Progenitor cell of endocrine pancreas (in vitro differentiated cells): Measurements from ENCODE around the gene RGS9BP. TPM values are rescaled to one million over a fixed set of nuclear protein-coding genes. Genes with fewer than 3 reads are reported as not detected.
"Not testable (repeated sequence)": the region's sequence is repeated elsewhere in the genome, so short reads cannot be mapped to it uniquely, and the experiment has no call there.

Experiments
- DNase-seq: peaks from one replicate; pipeline ENCODE4 v3.0.0; 2021; ENCODE audit warnings: low spot score; ENCODE audit not compliant: unreplicated experiment
- H3K27ac Mint-ChIP-seq: 2 replicates; pipeline ENCODE4 v1.8.0; 2021; ENCODE audit warnings: mild to moderate bottlenecking, moderate library complexity, mixed read lengths
- H3K27me3 Mint-ChIP-seq: 2 replicates; pipeline ENCODE4 v1.8.0; 2021; ENCODE audit warnings: mixed read lengths
- H3K36me3 Mint-ChIP-seq: 2 replicates; pipeline ENCODE4 v1.8.0; 2022; ENCODE audit warnings: mixed read lengths; ENCODE audit not compliant: insufficient read depth
- H3K4me1 Mint-ChIP-seq: 2 replicates; pipeline ENCODE4 v1.8.0; 2021; ENCODE audit warnings: low read depth, mixed read lengths
- H3K4me3 Mint-ChIP-seq: 2 replicates; pipeline ENCODE4 v1.8.0; 2021; ENCODE audit warnings: low read depth, mild to moderate bottlenecking, moderate library complexity, mixed read lengths
- H3K9me3 Mint-ChIP-seq: 2 replicates; pipeline ENCODE4 v1.8.0; 2021; ENCODE audit warnings: low read depth, mixed read lengths
- total RNA-seq: library from RNA; stranded (reverse); gene quantifications from 2 replicates; pipeline ENCODE4 v1.2.1, GENCODE V29; 2021
- TF ChIP-seq, protein P1 (sequence below): fragments of 200-600 bp; sonication (generic); IDR thresholded peaks from one replicate; pipeline ENCODE4 v1.5.0; 2021; ENCODE audit warnings: antibody characterized with exemption, mild to moderate bottlenecking; ENCODE audit not compliant: unreplicated experiment

The RGS9BP gene
- total RNA-seq, 1 donor from 2014 or later: 0.10 TPM

DNA sequence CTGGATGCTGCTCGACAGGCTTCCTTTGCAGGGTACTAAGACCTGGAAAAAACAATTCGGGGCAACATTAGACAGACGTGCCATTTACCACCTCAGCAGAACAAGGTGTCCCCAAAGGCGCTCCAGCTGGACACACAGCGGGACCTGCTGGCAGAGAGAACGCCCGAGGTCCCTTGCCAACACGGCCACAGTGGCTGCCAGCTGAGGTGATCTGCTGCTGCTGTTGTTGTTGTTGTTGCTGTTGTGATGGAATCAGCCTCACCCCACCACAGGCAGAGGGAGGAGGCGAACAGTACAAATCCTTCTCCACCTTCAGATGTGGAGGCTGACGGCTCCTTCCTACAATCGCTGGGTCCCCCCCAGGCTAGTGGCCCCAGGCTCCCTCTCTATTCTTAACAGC lies 25.9 kb upstream of the RGS9BP start:
- H3K4me3 Mint-ChIP-seq: no peak overlapping the region
- no peaks in the 10 kb centered on the region for H3K27me3 Mint-ChIP-seq
- no peaks in the 10 kb centered on the region for H3K9me3 Mint-ChIP-seq
- H3K36me3 Mint-ChIP-seq: peaks cover 14% of the 10 kb centered on the region
- H3K4me1 Mint-ChIP-seq: peaks cover 4% of the 10 kb centered on the region
- H3K27ac Mint-ChIP-seq: no peak overlapping the region
- TF ChIP-seq, protein P1, sequence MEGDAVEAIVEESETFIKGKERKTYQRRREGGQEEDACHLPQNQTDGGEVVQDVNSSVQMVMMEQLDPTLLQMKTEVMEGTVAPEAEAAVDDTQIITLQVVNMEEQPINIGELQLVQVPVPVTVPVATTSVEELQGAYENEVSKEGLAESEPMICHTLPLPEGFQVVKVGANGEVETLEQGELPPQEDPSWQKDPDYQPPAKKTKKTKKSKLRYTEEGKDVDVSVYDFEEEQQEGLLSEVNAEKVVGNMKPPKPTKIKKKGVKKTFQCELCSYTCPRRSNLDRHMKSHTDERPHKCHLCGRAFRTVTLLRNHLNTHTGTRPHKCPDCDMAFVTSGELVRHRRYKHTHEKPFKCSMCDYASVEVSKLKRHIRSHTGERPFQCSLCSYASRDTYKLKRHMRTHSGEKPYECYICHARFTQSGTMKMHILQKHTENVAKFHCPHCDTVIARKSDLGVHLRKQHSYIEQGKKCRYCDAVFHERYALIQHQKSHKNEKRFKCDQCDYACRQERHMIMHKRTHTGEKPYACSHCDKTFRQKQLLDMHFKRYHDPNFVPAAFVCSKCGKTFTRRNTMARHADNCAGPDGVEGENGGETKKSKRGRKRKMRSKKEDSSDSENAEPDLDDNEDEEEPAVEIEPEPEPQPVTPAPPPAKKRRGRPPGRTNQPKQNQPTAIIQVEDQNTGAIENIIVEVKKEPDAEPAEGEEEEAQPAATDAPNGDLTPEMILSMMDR: no peak
- DNase-seq: no peak

DNA sequence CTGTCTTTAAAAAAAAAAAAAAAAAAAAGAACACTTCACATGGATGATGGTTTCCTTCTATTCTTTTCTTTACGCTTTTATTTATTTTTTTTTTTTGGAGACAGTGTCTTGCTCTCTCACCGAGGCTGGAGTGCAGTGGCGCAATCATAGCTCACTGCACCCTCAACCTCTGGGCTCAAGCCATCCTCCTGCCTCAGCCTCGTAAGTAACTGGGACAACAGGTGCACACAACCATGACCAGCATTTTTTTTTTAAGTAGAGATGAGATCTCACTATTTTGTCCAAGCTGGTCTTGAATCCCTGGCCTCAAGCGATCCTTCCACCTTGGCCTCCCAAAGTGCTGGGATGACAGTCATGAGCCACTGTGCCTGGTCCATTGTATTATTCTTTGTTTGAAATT lies 25.0 kb upstream of the RGS9BP start:
- TF ChIP-seq, protein P1: no peak
- Mint-ChIP-seq H3K27ac (no peak overlapping the region), H3K36me3 (peaks cover 15% of the 10 kb centered on the region), H3K27me3 (no peaks in the 10 kb centered on the region), H3K9me3 (no peaks in the 10 kb centered on the region), H3K4me3 (no peak overlapping the region), H3K4me1 (peaks cover 4% of the 10 kb centered on the region)
- DNase-seq: no peak

DNA sequence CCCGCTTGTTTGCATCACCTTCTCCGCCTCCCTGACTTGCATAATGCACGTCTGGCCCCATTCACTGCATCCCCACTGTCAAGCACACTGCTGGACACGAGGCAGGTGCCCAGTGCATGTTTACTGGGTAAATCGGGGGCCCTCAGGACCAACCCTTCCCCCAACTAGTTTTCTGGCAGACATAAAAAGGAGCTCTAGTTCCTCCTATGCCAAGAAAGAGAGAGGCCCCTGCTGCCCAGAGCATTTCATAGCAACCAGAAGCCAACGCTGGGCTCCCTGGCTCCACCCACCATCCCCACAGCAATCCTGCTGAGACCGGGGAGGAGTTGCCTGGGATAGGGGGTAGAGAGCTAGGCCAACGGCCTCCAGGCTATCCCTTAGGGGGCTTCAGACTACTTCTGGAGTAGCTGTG lies 23.9 kb upstream of the RGS9BP start:
- Mint-ChIP-seq H3K27ac (peak overlapping the region; percentile 33), H3K4me3 (no peak overlapping the region), H3K36me3 (peaks cover 15% of the 10 kb centered on the region)

DNA sequence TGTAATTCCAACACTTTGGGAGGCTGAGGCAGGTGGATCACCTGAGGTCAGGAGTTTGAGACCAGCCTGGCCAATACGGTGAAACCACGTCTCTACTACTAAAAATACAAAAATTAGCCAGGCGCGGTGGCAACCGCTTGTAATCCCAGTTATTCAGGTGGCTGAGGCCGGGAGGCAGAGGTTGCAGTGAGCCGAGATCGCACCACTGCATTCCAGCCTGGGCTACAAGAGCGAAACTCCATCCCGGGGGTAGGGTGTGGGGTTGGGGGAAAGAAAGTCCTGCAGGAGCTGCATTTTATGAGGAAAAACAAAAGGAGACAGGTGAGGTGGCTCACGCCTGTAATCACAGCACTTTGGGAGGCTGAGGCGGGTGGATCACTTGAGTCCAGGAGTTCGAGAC lies 23.3 kb upstream of the RGS9BP start:
- H3K4me3 Mint-ChIP-seq, H3K27ac Mint-ChIP-seq: not testable (repeated sequence)

More for the DNA sequence above, 23.9 kb upstream of the RGS9BP start:
- Mint-ChIP-seq H3K4me1 (peaks cover 4% of the 10 kb centered on the region), H3K9me3 (no peaks in the 10 kb centered on the region), H3K27me3 (no peaks in the 10 kb centered on the region)
- TF ChIP-seq, protein P1: no peak
- no peak for DNase-seq

DNA sequence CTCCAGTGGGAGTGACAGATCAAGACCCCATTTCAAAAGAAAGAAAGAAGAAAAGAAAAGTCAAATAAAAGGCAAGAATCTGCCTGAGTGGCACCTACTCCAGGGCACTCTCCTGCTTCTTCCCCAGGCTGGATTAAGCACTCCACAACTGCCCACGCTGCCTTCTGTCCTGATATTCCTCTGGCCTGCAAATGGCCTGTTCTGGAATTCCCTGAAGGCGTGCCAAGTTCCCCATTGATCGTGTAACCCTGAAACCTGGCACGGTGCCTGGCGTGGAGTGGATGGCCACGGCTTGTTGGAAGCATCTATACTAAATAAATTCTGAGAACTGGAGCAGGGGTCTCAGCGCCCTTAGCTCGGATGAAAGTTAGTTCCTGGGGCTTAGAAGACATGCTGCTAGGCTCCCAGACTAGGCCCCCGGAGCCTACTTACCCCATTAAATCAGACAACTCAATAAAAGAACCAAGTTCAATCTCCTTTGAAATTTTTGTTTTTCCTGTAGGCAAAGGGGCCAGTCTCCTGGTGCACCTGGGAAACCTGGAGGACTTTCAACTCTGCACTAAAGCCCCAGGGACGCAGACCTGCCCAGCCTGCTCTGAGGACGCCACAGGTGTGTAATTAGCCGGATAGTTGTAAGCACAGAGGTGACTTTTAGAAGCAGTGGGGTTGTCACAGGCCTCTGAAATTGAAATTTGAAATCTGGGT lies 22.6 kb upstream of the RGS9BP start:
- H3K4me3 Mint-ChIP-seq: no peak overlapping the region
- no peaks in the 10 kb centered on the region for H3K27me3 Mint-ChIP-seq
- DNase-seq: no peak
- no peak overlapping the region for H3K27ac Mint-ChIP-seq
- H3K9me3 Mint-ChIP-seq: no peaks in the 10 kb centered on the region
- peaks cover 10% of the 10 kb centered on the region for H3K36me3 Mint-ChIP-seq
- TF ChIP-seq, protein P1: no peak
- H3K4me1 Mint-ChIP-seq: peaks cover 4% of the 10 kb centered on the region

More for the DNA sequence above, 23.3 kb upstream of the RGS9BP start:
- H3K36me3 Mint-ChIP-seq: peaks cover 13% of the 10 kb centered on the region
- not testable (repeated sequence) for H3K4me1 Mint-ChIP-seq, DNase-seq, H3K9me3 Mint-ChIP-seq, H3K27me3 Mint-ChIP-seq

DNA sequence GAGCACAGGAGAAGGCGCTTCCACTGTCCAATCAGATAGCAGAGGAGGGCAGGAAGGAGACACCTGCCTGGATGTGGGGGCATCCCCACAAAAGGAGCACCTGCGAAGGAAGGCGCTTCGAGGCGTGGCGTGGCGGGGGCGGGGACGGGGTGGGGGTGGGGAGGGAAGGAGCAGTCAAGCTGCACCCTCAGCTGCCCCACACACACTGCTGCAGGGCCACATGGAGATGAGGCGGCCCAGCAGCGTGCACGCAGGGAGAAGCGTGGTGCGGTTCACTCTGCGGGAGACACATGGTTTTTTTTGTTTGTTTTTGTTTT lies 22.1 kb upstream of the RGS9BP start:
- H3K27ac Mint-ChIP-seq: no peak overlapping the region
- H3K36me3 Mint-ChIP-seq: peaks cover 7% of the 10 kb centered on the region
- TF ChIP-seq, protein P1: no peak
- H3K4me3 Mint-ChIP-seq: no peak overlapping the region
- no peaks in the 10 kb centered on the region for H3K9me3 Mint-ChIP-seq
- no peak for DNase-seq
- peaks cover 4% of the 10 kb centered on the region for H3K4me1 Mint-ChIP-seq
- no peaks in the 10 kb centered on the region for H3K27me3 Mint-ChIP-seq

DNA sequence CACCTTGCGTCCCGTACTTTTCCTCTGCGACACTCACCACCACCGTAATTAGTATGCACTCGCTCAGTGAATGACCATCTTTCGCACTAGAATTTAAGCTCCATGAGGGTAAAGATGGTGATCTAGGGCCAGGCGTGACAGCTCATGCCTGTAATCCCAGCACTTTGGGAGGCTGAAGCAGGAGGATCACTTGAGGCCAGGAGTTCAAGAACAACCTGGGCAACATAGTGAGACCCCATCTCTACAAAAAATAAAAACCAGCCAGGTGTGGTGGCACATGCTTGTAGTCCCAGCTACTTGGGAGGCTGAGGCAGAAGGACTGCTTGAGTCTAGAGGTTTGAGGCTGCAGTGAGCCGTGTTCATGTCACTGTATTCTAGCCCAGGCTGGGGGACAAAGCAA lies 19.3 kb upstream of the RGS9BP start:
- H3K4me1 Mint-ChIP-seq, DNase-seq, H3K4me3 Mint-ChIP-seq, H3K9me3 Mint-ChIP-seq, H3K36me3 Mint-ChIP-seq, H3K27me3 Mint-ChIP-seq, H3K27ac Mint-ChIP-seq: not testable (repeated sequence)
